Smooth muscle cell (in vitro differentiated cells): ENCODE measurements around the gene MYZAP. TPM values are rescaled to one million over a fixed set of nuclear protein-coding genes. Genes with fewer than 3 reads are reported as not detected.

Experiments
- DNase-seq: peaks from one replicate; lab custom pipeline; 2025; ENCODE audit not compliant: unreplicated experiment; lab: John Stamatoyannopoulos, UW
- H2AFZ ChIP-seq: fragments of 200-600 bp; sonication (generic); 2 replicates; pipeline ENCODE4 v1.6.0; 2016; ENCODE audit warnings: antibody characterized with exemption, low read depth, mild to moderate bottlenecking
- H3F3A ChIP-seq: fragments of 200-600 bp; sonication (generic); 2 replicates; pipeline ENCODE4 v1.6.0; 2017; ENCODE audit warnings: antibody characterized with exemption, low read depth
- H3K27ac ChIP-seq: fragments of 200-600 bp; sonication (generic); 2 replicates; pipeline ENCODE4 v1.5.1; 2016; ENCODE audit warnings: low read depth, mild to moderate bottlenecking
- H3K27me3 ChIP-seq: fragments of 200-600 bp; sonication (generic); 2 replicates; pipeline ENCODE4 v1.6.1; 2016; ENCODE audit warnings: low read depth, mild to moderate bottlenecking
- H3K36me3 ChIP-seq: fragments of 200-600 bp; sonication (generic); 2 replicates; pipeline ENCODE4 v1.5.1; 2016; ENCODE audit warnings: low read depth
- H3K4me1 ChIP-seq: fragments of 200-600 bp; sonication (generic); 2 replicates; pipeline ENCODE4 v1.5.1; 2016; ENCODE audit warnings: low read depth
- H3K4me2 ChIP-seq: fragments of 200-600 bp; sonication (generic); 2 replicates; pipeline ENCODE4 v1.6.0; 2016; ENCODE audit warnings: mild to moderate bottlenecking
- H3K4me3 ChIP-seq: fragments of 200-600 bp; sonication (generic); 2 replicates; pipeline ENCODE4 v1.5.1; 2016; ENCODE audit warnings: mild to moderate bottlenecking
- H3K79me2 ChIP-seq: fragments of 200-600 bp; sonication (generic); 2 replicates; pipeline ENCODE4 v1.6.0; 2016; ENCODE audit warnings: low read depth, mild to moderate bottlenecking
- H3K9ac ChIP-seq: fragments of 200-600 bp; sonication (generic); 2 replicates; pipeline ENCODE4 v1.6.0; 2016; ENCODE audit warnings: low read depth
- H3K9me3 ChIP-seq: fragments of 200-600 bp; sonication (generic); replicated peaks from 2 replicates; pipeline ENCODE4 v1.5.1; 2016; ENCODE audit warnings: low read depth
- H4K20me1 ChIP-seq: fragments of 200-600 bp; sonication (generic); 2 replicates; pipeline ENCODE4 v1.6.0; 2016; ENCODE audit warnings: low read depth
- WGBS: methylation state at CpG from one replicate; pipeline ENCODE4 v1.1.7; 2016; ENCODE audit warnings: low lambda C conversion rate; 5-methylcytosine and 5-hydroxymethylcytosine counted together
- polyA plus RNA-seq: library from polyadenylated mRNA; unstranded; fragments of >200 nt; fragmentation: Nextera tagmentation; extraction: Ambion mirVana; gene quantifications from 2 replicates; pipeline ENCODE4 v1.2.1, GENCODE V29; 2016
- total RNA-seq: library from RNA; depleted of rRNA; stranded (reverse); fragments of >200 nt; gene quantifications from 2 replicates; pipeline ENCODE4 v1.2.3, GENCODE V29; 2014
- TF ChIP-seq, protein P1 (sequence below): fragments of 200-600 bp; sonication (generic); IDR thresholded peaks from 2 replicates; pipeline ENCODE4 v1.5.1; 2017; ENCODE audit warnings: borderline replicate concordance, mild to moderate bottlenecking, antibody characterized with exemption; ENCODE audit not compliant: insufficient read depth, poor library complexity, severe bottlenecking

The MYZAP gene
- total and polyA plus RNA-seq, 2 experiments from 2014 or later: 0.09 to 0.65 TPM

DNA sequence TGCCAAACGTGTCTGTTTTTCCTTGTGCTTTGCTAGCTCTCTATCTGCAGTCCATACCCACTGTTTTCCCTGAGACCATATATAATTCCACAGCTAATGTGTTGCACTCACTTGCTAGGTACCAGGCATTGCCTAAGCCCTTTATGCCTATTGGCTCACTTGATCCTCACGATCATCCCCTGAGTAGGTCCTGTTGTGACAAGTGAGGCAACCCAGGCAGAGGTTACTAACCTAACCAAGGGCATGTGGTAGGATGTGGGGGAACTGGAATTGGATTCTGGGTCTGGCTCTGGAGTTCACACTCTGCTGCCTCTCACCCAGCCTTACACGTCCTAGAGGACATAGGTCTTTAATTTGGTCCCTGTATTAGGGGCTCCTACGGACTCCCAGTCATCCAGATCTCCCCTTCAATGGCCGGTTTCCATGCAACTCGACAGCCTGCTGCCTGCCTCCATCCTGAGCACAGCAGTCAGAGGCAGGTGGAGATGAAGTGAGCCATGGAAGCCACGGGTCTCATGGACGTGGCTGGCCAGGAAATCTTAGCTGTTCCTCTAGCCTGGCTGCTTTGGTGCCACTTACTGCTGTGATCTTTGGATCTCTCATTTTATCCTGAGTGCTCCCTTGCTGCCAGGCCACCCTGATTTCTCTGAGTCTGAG, 38.9 kb upstream of the MYZAP start:
- no peak overlapping the region for H3K27ac ChIP-seq
- DNase-seq: no peak
- H3K79me2 ChIP-seq: no peaks in the 10 kb centered on the region
- no peaks in the 10 kb centered on the region for H3K9me3 ChIP-seq
- H3F3A ChIP-seq: peaks cover 8% of the 10 kb centered on the region
- TF ChIP-seq, protein P1, sequence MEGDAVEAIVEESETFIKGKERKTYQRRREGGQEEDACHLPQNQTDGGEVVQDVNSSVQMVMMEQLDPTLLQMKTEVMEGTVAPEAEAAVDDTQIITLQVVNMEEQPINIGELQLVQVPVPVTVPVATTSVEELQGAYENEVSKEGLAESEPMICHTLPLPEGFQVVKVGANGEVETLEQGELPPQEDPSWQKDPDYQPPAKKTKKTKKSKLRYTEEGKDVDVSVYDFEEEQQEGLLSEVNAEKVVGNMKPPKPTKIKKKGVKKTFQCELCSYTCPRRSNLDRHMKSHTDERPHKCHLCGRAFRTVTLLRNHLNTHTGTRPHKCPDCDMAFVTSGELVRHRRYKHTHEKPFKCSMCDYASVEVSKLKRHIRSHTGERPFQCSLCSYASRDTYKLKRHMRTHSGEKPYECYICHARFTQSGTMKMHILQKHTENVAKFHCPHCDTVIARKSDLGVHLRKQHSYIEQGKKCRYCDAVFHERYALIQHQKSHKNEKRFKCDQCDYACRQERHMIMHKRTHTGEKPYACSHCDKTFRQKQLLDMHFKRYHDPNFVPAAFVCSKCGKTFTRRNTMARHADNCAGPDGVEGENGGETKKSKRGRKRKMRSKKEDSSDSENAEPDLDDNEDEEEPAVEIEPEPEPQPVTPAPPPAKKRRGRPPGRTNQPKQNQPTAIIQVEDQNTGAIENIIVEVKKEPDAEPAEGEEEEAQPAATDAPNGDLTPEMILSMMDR: no peak
- no peak overlapping the region for H3K4me3 ChIP-seq
- no peaks in the 10 kb centered on the region for H3K27me3 ChIP-seq
- H3K4me1 ChIP-seq: peaks cover 29% of the 10 kb centered on the region
- H3K36me3 ChIP-seq: no peaks in the 10 kb centered on the region
- no peak overlapping the region for H3K9ac ChIP-seq
- 86% methylated on average over 8 of the region's 8 CpGs for WGBS
- no peaks in the 10 kb centered on the region for H4K20me1 ChIP-seq
- H3K4me2 ChIP-seq: no peak overlapping the region
- H2AFZ ChIP-seq: no peak overlapping the region

DNA sequence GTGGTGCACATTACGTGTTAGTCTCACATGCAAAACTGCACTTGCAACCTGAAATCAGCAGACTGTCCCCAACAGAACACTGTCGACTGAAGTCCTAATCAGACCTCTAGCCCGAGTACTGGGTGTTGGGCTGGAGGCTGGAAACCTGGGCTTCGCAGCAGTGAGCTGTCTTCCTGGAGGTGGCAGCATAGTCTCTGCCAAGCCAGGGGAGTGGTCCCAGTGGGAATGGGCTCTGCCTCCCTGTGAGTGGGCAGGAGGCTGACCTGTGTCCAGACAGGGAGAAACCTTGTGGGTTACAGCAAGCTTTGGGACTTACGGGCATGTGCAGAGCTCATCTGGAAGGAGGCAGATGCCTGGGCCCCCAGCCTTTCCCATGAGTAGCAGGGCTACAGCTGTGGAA, 38.2 kb upstream of the MYZAP start:
- H3K4me1 ChIP-seq: peaks cover 29% of the 10 kb centered on the region
- H3K4me3 ChIP-seq: no peak overlapping the region
- 85% methylated on average over 5 of the region's 5 CpGs for WGBS
- no peak for DNase-seq
- peaks cover 8% of the 10 kb centered on the region for H3F3A ChIP-seq
- H3K27me3 ChIP-seq: no peaks in the 10 kb centered on the region
- H3K36me3 ChIP-seq: no peaks in the 10 kb centered on the region
- no peak overlapping the region for H3K27ac ChIP-seq
- no peak overlapping the region for H2AFZ ChIP-seq
- H3K9me3 ChIP-seq: no peaks in the 10 kb centered on the region
- no peak overlapping the region for H3K4me2 ChIP-seq
- no peaks in the 10 kb centered on the region for H4K20me1 ChIP-seq
- TF ChIP-seq, protein P1: no peak
- no peak overlapping the region for H3K9ac ChIP-seq
- no peaks in the 10 kb centered on the region for H3K79me2 ChIP-seq

DNA sequence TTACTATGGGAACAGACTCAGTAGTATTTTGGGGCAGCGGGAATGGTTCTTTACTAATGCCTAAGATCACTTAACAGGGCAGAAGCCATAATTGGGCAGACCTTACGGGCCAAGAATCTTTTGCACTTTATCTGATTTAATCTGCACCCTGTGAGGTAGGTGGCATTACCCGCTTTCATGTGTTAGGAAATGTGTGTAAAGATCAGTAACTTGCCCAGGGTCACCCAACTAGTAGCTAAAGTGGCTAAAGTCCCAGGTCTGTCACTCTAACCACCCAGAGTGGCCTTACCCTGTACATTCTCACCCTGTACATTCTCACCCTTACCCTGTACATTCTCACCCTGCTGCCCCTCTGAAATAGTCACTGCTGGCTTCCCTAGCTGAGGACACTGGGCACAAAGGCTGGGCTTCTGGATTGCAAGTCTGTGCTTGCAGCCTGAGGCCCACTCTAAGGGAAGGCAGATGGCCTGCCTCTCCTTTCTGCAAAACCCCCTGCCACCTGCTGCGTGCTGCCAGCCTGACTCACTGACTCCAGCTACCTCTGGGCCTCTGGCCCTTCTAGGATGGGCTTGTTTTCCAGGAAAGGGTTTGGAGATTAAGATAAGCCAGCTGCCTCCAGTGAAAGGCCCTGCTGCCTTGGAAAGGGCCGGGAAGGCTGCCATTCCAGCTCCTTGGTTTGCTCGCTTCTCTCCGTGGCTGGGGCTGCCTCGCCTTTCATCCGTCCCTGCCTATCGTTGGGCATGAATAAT, 37.5 kb upstream of the MYZAP start:
- H3K36me3 ChIP-seq: no peaks in the 10 kb centered on the region
- peaks cover 29% of the 10 kb centered on the region for H3K4me1 ChIP-seq
- H2AFZ ChIP-seq: no peak overlapping the region
- peaks cover 8% of the 10 kb centered on the region for H3F3A ChIP-seq
- no peaks in the 10 kb centered on the region for H3K9me3 ChIP-seq
- H3K79me2 ChIP-seq: no peaks in the 10 kb centered on the region
- no peak overlapping the region for H3K9ac ChIP-seq
- TF ChIP-seq, protein P1: no peak
- H3K4me3 ChIP-seq: no peak overlapping the region
- H4K20me1 ChIP-seq: no peaks in the 10 kb centered on the region
- no peak for DNase-seq
- WGBS: 35% methylated on average over 10 of the region's 10 CpGs
- H3K27me3 ChIP-seq: no peaks in the 10 kb centered on the region
- peak overlapping the region; percentile 2 for H3K27ac ChIP-seq
- peak overlapping the region; percentile 34 for H3K4me2 ChIP-seq
